H1 (cell line): ENCODE measurements around the gene THPO. TPM values are rescaled to one million over a fixed set of nuclear protein-coding genes. Genes with fewer than 3 reads are reported as not detected.
A peak's percentile ranks its signal among the peaks of the same experiment; 100 is the strongest.

Source experiments
- BCL11A ChIP-seq, 2 experiments: IDR thresholded peaks; one replicate each; pipeline ENCODE4 v1.6.1; 2011; ENCODE audit warnings: low read depth in 2 of 2, low read length in 2 of 2, mild to moderate bottlenecking in 2 of 2
- CBX5 ChIP-seq: fragments of 300-800, 300-1000 bp; sonication (generic); IDR thresholded peaks from 2 replicates; pipeline ENCODE4 v1.7.1; 2016; ENCODE audit warnings: antibody characterized with exemption, low read length, low read depth
- CEBPB ChIP-seq: IDR thresholded peaks from 2 replicates; pipeline ENCODE4 v1.6.1; 2012; ENCODE audit warnings: low read depth, low read length
- GTF2F1 ChIP-seq: IDR thresholded peaks from 2 replicates; pipeline ENCODE4 v1.6.1; 2012; ENCODE audit warnings: low read depth, low read length, improper control_type of control experiment, borderline replicate concordance
- KDM4A ChIP-seq: IDR thresholded peaks from one replicate; pipeline ENCODE4 v1.7.1; 2012; ENCODE audit warnings: low read depth, mild to moderate bottlenecking, moderate library complexity, low read length, inconsistent platforms; ENCODE audit not compliant: severe bottlenecking
- MAFK ChIP-seq: IDR thresholded peaks from 2 replicates; pipeline ENCODE4 v1.6.1; 2012; ENCODE audit warnings: low read depth, mild to moderate bottlenecking, improper control_type of control experiment, low read length
- SIRT6 ChIP-seq: IDR thresholded peaks from one replicate; pipeline ENCODE4 v1.7.1; 2012; ENCODE audit warnings: low read length, inconsistent platforms
- TBP ChIP-seq: IDR thresholded peaks from 2 replicates; pipeline ENCODE4 v1.6.1; 2011; ENCODE audit warnings: low read depth, low read length, improper control_type of control experiment
- YY1 ChIP-seq: IDR thresholded peaks from 2 replicates; pipeline ENCODE4 v1.6.1; 2011; ENCODE audit warnings: low read depth, mild to moderate bottlenecking, low read length
- polyA plus RNA-seq, 7 experiments: library from polyadenylated mRNA; depleted of rRNA in 3 of 7; stranded (reverse) in 5 of 7; unstranded in 2 of 7; fragments of >200 nt in 5 of 7; fragments of 200-250 nt in 2 of 7; gene quantifications; 1 replicate in 5 of 7; 2 replicates in 1 of 7; 4 replicates in 1 of 7; pipeline versions ENCODE4 v1.2.1 to v1.2.3, GENCODE V29; 2011 to 2013; ENCODE audit warnings: missing spikeins in 2 of 7, mixed read lengths in 2 of 7
- total RNA-seq: library from RNA; stranded (reverse); fragmentation: NEBNext Ultra II Directional; extraction: Animal tissue kit (Norgen Biotek cat#: 25700); gene quantifications from 2 replicates; pipeline ENCODE4 v1.2.1, GENCODE V29; 2021
- TF ChIP-seq, protein P1 (sequence below): fragments of 300-600 bp; sonication (generic); IDR thresholded peaks from 2 replicates; pipeline ENCODE4 v1.7.1; 2012; ENCODE audit warnings: low read length, moderate library complexity, mild to moderate bottlenecking, inconsistent platforms; ENCODE audit not compliant: insufficient replicate concordance
- TF ChIP-seq, protein P2 (sequence below): IDR thresholded peaks from 2 replicates; pipeline ENCODE4 v1.6.1; 2012; ENCODE audit warnings: low read length, inconsistent platforms

THPO gene
- total and polyA plus RNA-seq, 2 of the 8 experiments (the other 6 are each of a cell fraction or from before 2014, with no cell fraction given) = 0.82 to 1.2 TPM

DNA sequence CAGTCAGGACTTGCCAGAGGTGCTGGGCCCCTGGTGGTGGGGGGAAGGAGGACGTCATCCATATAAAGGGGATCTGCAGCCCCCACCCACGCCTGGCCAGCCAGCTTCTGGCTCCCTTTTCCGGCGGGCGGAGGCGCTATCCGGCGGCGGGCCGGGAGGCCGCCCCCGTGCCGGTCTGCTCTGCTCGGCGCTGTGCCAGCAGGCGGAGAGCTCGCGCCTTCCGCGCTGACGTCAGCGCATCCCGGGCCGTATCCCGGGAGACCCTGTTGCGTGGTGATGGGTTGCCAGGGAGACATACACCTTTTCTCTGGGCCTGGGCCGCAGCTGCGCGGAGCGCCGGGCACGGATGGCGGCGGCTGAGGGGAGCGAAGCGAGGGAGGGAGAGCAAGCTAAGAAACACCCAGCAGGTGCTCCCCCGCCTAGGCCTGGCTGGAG, 39.5 kb downstream of the THPO start (continued):
- TF ChIP-seq, protein P1, sequence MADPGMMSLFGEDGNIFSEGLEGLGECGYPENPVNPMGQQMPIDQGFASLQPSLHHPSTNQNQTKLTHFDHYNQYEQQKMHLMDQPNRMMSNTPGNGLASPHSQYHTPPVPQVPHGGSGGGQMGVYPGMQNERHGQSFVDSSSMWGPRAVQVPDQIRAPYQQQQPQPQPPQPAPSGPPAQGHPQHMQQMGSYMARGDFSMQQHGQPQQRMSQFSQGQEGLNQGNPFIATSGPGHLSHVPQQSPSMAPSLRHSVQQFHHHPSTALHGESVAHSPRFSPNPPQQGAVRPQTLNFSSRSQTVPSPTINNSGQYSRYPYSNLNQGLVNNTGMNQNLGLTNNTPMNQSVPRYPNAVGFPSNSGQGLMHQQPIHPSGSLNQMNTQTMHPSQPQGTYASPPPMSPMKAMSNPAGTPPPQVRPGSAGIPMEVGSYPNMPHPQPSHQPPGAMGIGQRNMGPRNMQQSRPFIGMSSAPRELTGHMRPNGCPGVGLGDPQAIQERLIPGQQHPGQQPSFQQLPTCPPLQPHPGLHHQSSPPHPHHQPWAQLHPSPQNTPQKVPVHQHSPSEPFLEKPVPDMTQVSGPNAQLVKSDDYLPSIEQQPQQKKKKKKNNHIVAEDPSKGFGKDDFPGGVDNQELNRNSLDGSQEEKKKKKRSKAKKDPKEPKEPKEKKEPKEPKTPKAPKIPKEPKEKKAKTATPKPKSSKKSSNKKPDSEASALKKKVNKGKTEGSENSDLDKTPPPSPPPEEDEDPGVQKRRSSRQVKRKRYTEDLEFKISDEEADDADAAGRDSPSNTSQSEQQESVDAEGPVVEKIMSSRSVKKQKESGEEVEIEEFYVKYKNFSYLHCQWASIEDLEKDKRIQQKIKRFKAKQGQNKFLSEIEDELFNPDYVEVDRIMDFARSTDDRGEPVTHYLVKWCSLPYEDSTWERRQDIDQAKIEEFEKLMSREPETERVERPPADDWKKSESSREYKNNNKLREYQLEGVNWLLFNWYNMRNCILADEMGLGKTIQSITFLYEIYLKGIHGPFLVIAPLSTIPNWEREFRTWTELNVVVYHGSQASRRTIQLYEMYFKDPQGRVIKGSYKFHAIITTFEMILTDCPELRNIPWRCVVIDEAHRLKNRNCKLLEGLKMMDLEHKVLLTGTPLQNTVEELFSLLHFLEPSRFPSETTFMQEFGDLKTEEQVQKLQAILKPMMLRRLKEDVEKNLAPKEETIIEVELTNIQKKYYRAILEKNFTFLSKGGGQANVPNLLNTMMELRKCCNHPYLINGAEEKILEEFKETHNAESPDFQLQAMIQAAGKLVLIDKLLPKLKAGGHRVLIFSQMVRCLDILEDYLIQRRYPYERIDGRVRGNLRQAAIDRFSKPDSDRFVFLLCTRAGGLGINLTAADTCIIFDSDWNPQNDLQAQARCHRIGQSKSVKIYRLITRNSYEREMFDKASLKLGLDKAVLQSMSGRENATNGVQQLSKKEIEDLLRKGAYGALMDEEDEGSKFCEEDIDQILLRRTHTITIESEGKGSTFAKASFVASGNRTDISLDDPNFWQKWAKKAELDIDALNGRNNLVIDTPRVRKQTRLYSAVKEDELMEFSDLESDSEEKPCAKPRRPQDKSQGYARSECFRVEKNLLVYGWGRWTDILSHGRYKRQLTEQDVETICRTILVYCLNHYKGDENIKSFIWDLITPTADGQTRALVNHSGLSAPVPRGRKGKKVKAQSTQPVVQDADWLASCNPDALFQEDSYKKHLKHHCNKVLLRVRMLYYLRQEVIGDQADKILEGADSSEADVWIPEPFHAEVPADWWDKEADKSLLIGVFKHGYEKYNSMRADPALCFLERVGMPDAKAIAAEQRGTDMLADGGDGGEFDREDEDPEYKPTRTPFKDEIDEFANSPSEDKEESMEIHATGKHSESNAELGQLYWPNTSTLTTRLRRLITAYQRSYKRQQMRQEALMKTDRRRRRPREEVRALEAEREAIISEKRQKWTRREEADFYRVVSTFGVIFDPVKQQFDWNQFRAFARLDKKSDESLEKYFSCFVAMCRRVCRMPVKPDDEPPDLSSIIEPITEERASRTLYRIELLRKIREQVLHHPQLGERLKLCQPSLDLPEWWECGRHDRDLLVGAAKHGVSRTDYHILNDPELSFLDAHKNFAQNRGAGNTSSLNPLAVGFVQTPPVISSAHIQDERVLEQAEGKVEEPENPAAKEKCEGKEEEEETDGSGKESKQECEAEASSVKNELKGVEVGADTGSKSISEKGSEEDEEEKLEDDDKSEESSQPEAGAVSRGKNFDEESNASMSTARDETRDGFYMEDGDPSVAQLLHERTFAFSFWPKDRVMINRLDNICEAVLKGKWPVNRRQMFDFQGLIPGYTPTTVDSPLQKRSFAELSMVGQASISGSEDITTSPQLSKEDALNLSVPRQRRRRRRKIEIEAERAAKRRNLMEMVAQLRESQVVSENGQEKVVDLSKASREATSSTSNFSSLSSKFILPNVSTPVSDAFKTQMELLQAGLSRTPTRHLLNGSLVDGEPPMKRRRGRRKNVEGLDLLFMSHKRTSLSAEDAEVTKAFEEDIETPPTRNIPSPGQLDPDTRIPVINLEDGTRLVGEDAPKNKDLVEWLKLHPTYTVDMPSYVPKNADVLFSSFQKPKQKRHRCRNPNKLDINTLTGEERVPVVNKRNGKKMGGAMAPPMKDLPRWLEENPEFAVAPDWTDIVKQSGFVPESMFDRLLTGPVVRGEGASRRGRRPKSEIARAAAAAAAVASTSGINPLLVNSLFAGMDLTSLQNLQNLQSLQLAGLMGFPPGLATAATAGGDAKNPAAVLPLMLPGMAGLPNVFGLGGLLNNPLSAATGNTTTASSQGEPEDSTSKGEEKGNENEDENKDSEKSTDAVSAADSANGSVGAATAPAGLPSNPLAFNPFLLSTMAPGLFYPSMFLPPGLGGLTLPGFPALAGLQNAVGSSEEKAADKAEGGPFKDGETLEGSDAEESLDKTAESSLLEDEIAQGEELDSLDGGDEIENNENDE = no peak
- 0 out of 2 replicates have a peak, but pooled peaks have one; percentile 44 for TF ChIP-seq YY1
- no peak for TF ChIP-seq BCL11A (IDR thresholded peaks at IDR 0.05; ENCODE audit: low read depth in 2 of 2, low read length in 2 of 2)
- no peak for TF ChIP-seq SIRT6
- no peak for TF ChIP-seq CBX5
- TF ChIP-seq TBP = peak; percentile 29; the same call in 1 of the 2 replicates
- TF ChIP-seq MAFK = no peak
- no peak for TF ChIP-seq CEBPB
- TF ChIP-seq, protein P2, sequence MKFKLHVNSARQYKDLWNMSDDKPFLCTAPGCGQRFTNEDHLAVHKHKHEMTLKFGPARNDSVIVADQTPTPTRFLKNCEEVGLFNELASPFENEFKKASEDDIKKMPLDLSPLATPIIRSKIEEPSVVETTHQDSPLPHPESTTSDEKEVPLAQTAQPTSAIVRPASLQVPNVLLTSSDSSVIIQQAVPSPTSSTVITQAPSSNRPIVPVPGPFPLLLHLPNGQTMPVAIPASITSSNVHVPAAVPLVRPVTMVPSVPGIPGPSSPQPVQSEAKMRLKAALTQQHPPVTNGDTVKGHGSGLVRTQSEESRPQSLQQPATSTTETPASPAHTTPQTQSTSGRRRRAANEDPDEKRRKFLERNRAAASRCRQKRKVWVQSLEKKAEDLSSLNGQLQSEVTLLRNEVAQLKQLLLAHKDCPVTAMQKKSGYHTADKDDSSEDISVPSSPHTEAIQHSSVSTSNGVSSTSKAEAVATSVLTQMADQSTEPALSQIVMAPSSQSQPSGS = peak; percentile 87
- TF ChIP-seq KDM4A = no peak
- TF ChIP-seq GTF2F1 = no peak
